Activated T-cell treated with anti-CD3 and anti-CD28 coated beads, Interleukin-2, amount 50 U/mL, for 24 hours (primary cell): ENCODE results near the gene MAP3K14.
A peak's percentile ranks its signal among the peaks of the same experiment; 100 is the strongest.

Source experiments
- DNase-seq: peaks from one replicate; pipeline ENCODE4 v3.0.0-alpha.2; 2020
- H3K27ac Mint-ChIP-seq: 2 replicates; pipeline ENCODE4 v1.8.0; 2020; ENCODE audit warnings: mild to moderate bottlenecking, mixed read lengths
- H3K27me3 Mint-ChIP-seq: 2 replicates; pipeline ENCODE4 v1.8.0; 2020; ENCODE audit warnings: mixed read lengths
- H3K36me3 Mint-ChIP-seq: 2 replicates; pipeline ENCODE4 v1.8.0; 2020; ENCODE audit warnings: low read depth, mixed read lengths
- H3K4me1 Mint-ChIP-seq: 2 replicates; pipeline ENCODE4 v1.8.0; 2020; ENCODE audit warnings: low read depth, mixed read lengths
- H3K4me3 Mint-ChIP-seq: 2 replicates; pipeline ENCODE4 v1.8.0; 2020; ENCODE audit warnings: mild to moderate bottlenecking, moderate library complexity, mixed read lengths
- H3K9me3 Mint-ChIP-seq: 2 replicates; pipeline ENCODE4 v1.8.0; 2020; ENCODE audit warnings: mixed read lengths

The MAP3K14 gene

DNA sequence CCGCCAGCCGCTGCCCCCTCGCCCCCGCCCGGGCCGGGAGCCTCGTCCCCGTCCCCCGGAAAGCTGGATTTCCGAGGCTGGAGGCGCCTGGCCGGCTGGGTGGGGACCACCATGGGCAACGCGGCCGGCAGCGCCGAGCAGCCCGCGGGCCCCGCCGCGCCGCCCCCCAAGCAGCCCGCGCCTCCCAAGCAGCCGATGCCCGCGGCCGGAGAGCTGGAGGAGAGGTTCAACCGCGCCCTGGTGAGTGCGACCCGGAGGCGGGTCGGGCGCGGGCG is 94.9 kb downstream of the MAP3K14 start:
- H3K9me3 Mint-ChIP-seq = no peaks in the 10 kb centered on the region
- H3K4me3 Mint-ChIP-seq = peak overlapping the region; percentile 98
- H3K27me3 Mint-ChIP-seq = no peaks in the 10 kb centered on the region
- H3K27ac Mint-ChIP-seq = no peak overlapping the region
- H3K4me1 Mint-ChIP-seq = peaks cover 62% of the 10 kb centered on the region
- peak; percentile 55 for DNase-seq
- peaks cover 72% of the 10 kb centered on the region for H3K36me3 Mint-ChIP-seq

DNA sequence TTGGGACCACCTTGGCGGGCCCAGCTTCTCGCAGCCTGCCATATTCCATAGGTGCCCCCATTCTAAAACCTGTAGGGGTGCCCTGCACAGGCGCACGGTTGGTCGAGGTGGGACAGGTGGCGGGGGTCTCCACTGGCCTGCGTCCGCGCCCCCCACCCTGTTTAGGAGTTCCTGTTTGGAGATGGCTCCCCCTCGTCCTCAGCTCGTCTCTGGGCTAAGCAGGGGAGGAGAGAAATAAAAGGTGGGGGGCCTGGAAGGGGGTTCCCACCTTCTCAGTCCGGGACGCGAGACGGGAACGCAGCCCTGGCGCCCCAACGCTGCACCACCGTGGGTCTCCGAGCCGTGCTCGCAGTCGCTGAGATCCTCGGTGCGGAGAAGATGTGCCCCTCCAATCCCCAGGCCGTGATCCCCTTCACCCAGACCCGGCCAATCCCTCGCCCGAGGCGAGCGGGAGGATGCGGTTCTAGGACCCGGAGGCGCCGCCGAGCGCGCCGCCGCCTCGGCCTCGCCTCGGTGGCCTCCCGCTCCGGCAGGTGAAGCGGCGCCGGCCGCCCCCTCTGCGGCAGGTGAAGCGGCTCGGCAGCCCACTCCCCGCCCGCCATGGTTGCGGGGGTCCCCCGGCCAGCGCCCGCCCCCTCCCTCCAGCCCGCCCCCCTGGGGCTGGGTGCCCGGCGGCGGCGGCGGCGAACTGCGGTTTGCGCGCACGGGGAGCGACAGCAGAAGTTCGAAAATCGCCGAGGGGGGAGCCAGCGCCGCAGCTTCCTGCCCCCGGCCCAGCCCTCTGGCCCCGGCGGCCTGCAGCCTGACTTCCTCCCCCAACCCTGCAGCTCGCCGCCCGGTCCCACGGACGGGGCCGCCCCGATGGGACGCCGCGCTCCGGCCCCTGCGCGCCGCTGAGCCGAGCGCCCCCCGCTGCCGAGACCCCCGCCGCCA is 95.5 kb downstream of the MAP3K14 start, which contains the start of gene FMNL1:
TSS of gene FMNL1 (plus strand) at position 805 of the 933 bp plus-strand sequence. CDS start 240 bp downstream, outside the sequence.
- peaks cover 72% of the 10 kb centered on the region for H3K36me3 Mint-ChIP-seq
- no peaks in the 10 kb centered on the region for H3K9me3 Mint-ChIP-seq
- peak within 1 kb of the TSS; percentile 98 for H3K4me3 Mint-ChIP-seq
- peaks cover 62% of the 10 kb centered on the region for H3K4me1 Mint-ChIP-seq
- H3K27me3 Mint-ChIP-seq = no peaks in the 10 kb centered on the region
- peak within 1 kb of the TSS; percentile 99 for H3K27ac Mint-ChIP-seq
- DNase-seq = peak; percentile 79

DNA sequence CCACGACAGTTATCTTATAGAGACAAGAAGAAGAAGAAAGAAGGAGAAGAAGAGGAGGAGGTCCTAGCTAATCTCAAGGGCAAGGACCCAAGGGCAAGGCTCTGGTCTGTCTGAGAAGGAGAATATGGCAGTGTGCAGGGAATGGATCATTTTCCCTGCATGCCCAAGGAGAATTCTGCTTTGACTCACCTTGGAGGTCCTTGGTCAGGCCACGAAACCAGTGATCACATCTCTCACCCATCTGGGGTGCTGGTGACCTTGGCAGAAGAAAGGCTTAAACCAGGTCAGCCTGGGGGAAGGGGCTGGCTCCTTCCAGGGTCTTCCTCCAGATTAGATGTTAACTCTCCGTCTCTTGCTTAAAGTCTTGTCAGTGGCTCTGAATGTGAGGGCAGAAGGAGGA is 96.7 kb downstream of the MAP3K14 start:
- peaks cover 76% of the 10 kb centered on the region for H3K36me3 Mint-ChIP-seq
- H3K9me3 Mint-ChIP-seq = no peaks in the 10 kb centered on the region
- DNase-seq = no peak
- H3K4me3 Mint-ChIP-seq = peak overlapping the region; percentile 88
- H3K4me1 Mint-ChIP-seq = peaks cover 50% of the 10 kb centered on the region
- no peaks in the 10 kb centered on the region for H3K27me3 Mint-ChIP-seq
- H3K27ac Mint-ChIP-seq = peak overlapping the region; percentile 42

DNA sequence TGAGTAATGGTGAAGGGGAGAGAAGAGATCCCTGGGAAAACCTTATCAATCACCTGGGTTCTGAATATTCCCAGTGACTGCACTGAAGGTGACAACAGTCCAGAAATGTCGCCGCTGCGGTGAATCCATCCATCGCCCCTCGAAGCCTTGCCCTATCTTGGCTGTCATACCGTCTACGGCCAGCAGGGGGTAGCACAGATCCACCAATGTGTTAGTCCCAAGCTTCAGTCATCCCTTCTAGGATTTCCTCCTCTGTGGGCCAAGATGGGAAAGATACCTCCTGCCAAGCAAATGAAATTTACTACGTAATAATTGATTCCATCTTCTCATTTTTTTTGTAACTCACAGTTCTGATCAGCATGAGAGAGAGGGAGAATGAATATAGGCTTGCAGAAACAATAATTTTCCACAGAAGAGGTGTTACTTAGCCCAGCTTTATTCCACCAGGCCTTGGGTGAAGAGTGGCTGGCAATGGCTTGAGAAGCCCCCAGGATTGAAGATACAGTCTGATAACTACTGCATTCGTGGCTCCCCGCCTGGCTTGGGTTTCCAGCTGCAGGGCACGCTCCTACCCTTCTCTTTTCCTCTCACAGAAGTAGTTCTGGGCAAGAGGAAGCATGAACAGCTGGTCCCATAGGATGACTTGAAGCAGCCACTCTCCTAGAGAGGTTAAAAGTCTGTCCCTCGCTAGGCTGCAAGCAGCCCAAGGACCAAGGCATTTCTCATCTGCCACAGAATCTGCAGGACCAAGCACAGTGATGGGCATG is 97.7 kb downstream of the MAP3K14 start:
- H3K27me3 Mint-ChIP-seq = no peaks in the 10 kb centered on the region
- H3K9me3 Mint-ChIP-seq = no peaks in the 10 kb centered on the region
- H3K27ac Mint-ChIP-seq = peak overlapping the region; percentile 87
- DNase-seq = peak; percentile 93
- peaks cover 40% of the 10 kb centered on the region for H3K4me1 Mint-ChIP-seq
- H3K4me3 Mint-ChIP-seq = peak overlapping the region; percentile 88
- H3K36me3 Mint-ChIP-seq = peaks cover 79% of the 10 kb centered on the region
